Activated CD8-positive, alpha-beta memory T cell treated with anti-CD3 and anti-CD28 coated beads for 36 hours (primary cell): ENCODE data around the gene SIGLEC6. TPM values are rescaled to one million over a fixed set of nuclear protein-coding genes. Genes with fewer than 3 reads are reported as not detected.

Experiments used
- CTCF ChIA-PET: fragments of 350-600 bp; sonication (Branson Sonifier 250); formaldehyde crosslinking; loops from one replicate; lab custom pipeline; 2021; ENCODE audit warnings: antibody characterized with exemption; lab: Charles Lee
- POLR2A ChIA-PET: fragments of 350-600 bp; sonication (Branson Sonifier 250); formaldehyde crosslinking; loops from one replicate; lab custom pipeline; 2021; ENCODE audit warnings: antibody characterized with exemption; lab: Charles Lee
- total RNA-seq, 2 experiments: library from RNA; stranded (reverse); gene quantifications; one replicate each; pipeline ENCODE4 v1.2.3, GENCODE V29; 2021

SIGLEC6 gene
- total RNA-seq: not detected

GRCh38 chr19:51531349-51532315 is at the start of gene SIGLEC6:
Gene SIGLEC6 (minus strand): TSS chr19:51531670. CDS start chr19:51531648, 22 bp downstream.
- ChIA-PET CTCF (no interaction called here), POLR2A (interaction anchor here (0.5 kb wide), 1 partner anchor 16 kb away, joined by 5 read pairs; no protein-coding TSS in a partner anchor)

- ChIA-PET CTCF (interaction anchor here (1.0 kb wide), 1 partner anchor 80 kb away, joined by 4 read pairs; no protein-coding TSS in a partner anchor), POLR2A (no interaction called here)
Measured at GRCh38 chr19:51576850-51577249, 45.4 kb upstream of the SIGLEC6 start.

- CTCF ChIA-PET: interaction anchor here (0.8 kb wide), 1 partner anchor 84 kb away, joined by 3 read pairs; no protein-coding TSS in a partner anchor
- POLR2A ChIA-PET: no interaction called here
Measured at GRCh38 chr19:51573331-51573730, 41.9 kb upstream of the SIGLEC6 start.

- CTCF ChIA-PET: interaction anchor here (0.8 kb wide), 1 partner anchor 84 kb away, joined by 3 read pairs; no protein-coding TSS in a partner anchor
- POLR2A ChIA-PET: no interaction called here
Measured at GRCh38 chr19:51572908-51573307, 41.4 kb upstream of the SIGLEC6 start.

- CTCF ChIA-PET: interaction anchor here (0.8 kb wide), 1 partner anchor 85 kb away, joined by 3 read pairs; no protein-coding TSS in a partner anchor
- POLR2A ChIA-PET: no interaction called here
Measured at GRCh38 chr19:51572410-51572809, 40.9 kb upstream of the SIGLEC6 start.

GRCh38 chr19:51571599-51571998 is 40.1 kb upstream of the SIGLEC6 start:
- ChIA-PET CTCF (no interaction called here), POLR2A (no interaction called here)

- ChIA-PET CTCF (interaction anchor here (0.6 kb wide), 1 partner anchor 906 kb away, joined by 6 read pairs; no protein-coding TSS in a partner anchor), POLR2A (no interaction called here)
Measured at GRCh38 chr19:51570962-51571575, 39.6 kb upstream of the SIGLEC6 start, which contains the start of gene ZNF175. Gene ZNF175 (plus strand): TSS chr19:51571283. CDS start chr19:51573330, 2,047 bp downstream.

GRCh38 chr19:51568456-51568855 is 37.0 kb upstream of the SIGLEC6 start:
- ChIA-PET POLR2A (no interaction called here), CTCF (no interaction called here)

GRCh38 chr19:51567583-51567982 is 36.1 kb upstream of the SIGLEC6 start:
- ChIA-PET CTCF (no interaction called here), POLR2A (no interaction called here)

GRCh38 chr19:51566489-51567100 is 35.1 kb upstream of the SIGLEC6 start:
- CTCF ChIA-PET: no interaction called here

GRCh38 chr19:51565583-51565982 is 34.1 kb upstream of the SIGLEC6 start:
- ChIA-PET POLR2A (no interaction called here), CTCF (interaction anchor here (0.7 kb wide), 1 partner anchor 92 kb away, joined by 4 read pairs; no protein-coding TSS in a partner anchor)

More at GRCh38 chr19:51566489-51567100, 35.1 kb upstream of the SIGLEC6 start:
- POLR2A ChIA-PET: no interaction called here

- CTCF ChIA-PET: no interaction called here
- POLR2A ChIA-PET: no interaction called here
Measured at GRCh38 chr19:51564791-51565190, 33.3 kb upstream of the SIGLEC6 start.

- CTCF ChIA-PET: no interaction called here
- POLR2A ChIA-PET: no interaction called here
Measured at GRCh38 chr19:51560339-51560738, 28.9 kb upstream of the SIGLEC6 start.

- POLR2A ChIA-PET: no interaction called here
Measured at GRCh38 chr19:51559240-51559639, 27.8 kb upstream of the SIGLEC6 start.

GRCh38 chr19:51552996-51553725 is 21.7 kb upstream of the SIGLEC6 start:
- CTCF ChIA-PET: no interaction called here
- POLR2A ChIA-PET: no interaction called here

More at GRCh38 chr19:51559240-51559639, 27.8 kb upstream of the SIGLEC6 start:
- CTCF ChIA-PET: no interaction called here

GRCh38 chr19:51552608-51552995 is 21.1 kb upstream of the SIGLEC6 start:
- POLR2A ChIA-PET: no interaction called here
- CTCF ChIA-PET: no interaction called here

- CTCF ChIA-PET: no interaction called here
- POLR2A ChIA-PET: no interaction called here
Measured at GRCh38 chr19:51551673-51552432, 20.4 kb upstream of the SIGLEC6 start.
